Measurements from ENCODE around the gene RBM14.

DNA sequence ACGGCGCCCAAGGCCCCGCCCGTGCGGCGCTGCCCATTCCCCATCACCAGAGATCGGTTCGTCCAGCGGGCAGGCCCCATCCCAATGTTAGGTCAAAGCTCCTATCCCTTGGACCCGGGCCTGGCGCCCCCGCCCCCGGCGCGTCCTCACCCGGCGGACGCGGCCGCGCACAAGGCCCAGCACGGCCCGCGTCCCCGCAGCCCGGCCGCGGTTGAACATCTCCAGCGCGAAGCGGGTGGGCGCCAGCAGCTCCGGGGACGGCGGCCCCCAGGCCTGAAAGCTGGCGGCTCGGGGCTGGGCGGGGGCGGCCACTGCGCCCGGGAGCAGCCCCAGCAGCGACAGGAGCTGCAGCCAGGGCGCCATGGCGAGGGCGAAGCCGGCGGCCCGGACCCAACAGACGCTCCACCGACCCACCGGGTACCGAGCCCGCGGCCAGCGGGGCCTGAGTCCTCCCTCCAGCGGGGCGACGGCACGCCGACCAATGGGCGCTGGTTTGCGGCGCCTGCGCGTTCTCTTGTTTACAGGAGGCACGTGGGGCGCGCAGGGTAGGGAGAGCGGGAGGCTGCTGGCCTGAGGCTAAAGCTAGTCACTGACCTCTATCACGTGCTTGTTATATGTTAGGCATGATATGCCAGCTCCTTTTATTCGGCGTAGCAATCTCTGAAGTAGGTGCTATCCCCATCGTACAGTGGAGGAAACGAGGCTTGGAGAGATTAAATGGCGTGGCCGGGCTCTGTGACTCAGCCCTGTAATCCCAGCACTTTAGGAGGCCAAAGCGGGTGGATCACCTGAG, 48.1 kb upstream of the RBM14 start, which contains the start of gene CTSF:
- TF ChIP-seq YY1 (IDR thresholded peaks at IDR 0.05; ENCODE audit: insufficient read depth, insufficient read length): no peak
- no peak for TF ChIP-seq ZNF274 (IDR thresholded peaks at IDR 0.05; ENCODE audit: low read depth, low read length)

Data from NT2/D1 (cell line).